H1 (cell line): ENCODE data around the gene CTIF. TPM values are rescaled to one million over a fixed set of nuclear protein-coding genes. Genes with fewer than 3 reads are reported as not detected.

Experiments
- CTCF ChIA-PET: fragments of 300-600 bp; sonication (Branson Sonifier 250); formaldehyde crosslinking; loops from one replicate; lab custom pipeline; 2021; ENCODE audit not compliant: partially characterized antibody; lab: Charles Lee
- POLR2A ChIA-PET: fragments of 300-600 bp; sonication (Branson Sonifier 250); formaldehyde crosslinking; loops from one replicate; lab custom pipeline; 2021; ENCODE audit warnings: inconsistent platforms; ENCODE audit not compliant: partially characterized antibody; lab: Charles Lee
- DNase-seq, 2 experiments: peaks; one replicate each; pipeline versions ENCODE4 v3.0.0 to v3.0.0-alpha.2; 2010 to 2022; ENCODE audit warnings: low spot score in 2 of 2, low read depth in 1 of 2, mixed read lengths in 1 of 2
- FAIRE-seq: peaks from 2 replicates; lab custom pipeline; 2011; peaks lifted over from hg19 to GRCh38; lab: Jason Lieb, UNC
- H2AFZ ChIP-seq: 2 replicates; pipeline ENCODE4 v1.8.1; 2012; ENCODE audit warnings: low read length, inconsistent platforms
- H2AK5ac ChIP-seq: 2 replicates; pipeline ENCODE4 v1.6.1; 2013; ENCODE audit warnings: low read depth, low read length
- H2BK120ac ChIP-seq: replicated peaks from 2 replicates; pipeline ENCODE3; 2013; ENCODE audit warnings: low read depth, low read length, inconsistent platforms
- H2BK12ac ChIP-seq: 2 replicates; pipeline ENCODE4 v1.6.1; 2013; ENCODE audit warnings: low read depth, low read length
- H2BK15ac ChIP-seq: 2 replicates; pipeline ENCODE4 v1.6.1; 2013; ENCODE audit warnings: low read length
- H2BK20ac ChIP-seq: 2 replicates; pipeline ENCODE4 v1.6.1; 2013; ENCODE audit warnings: low read length
- H2BK5ac ChIP-seq: 2 replicates; pipeline ENCODE4 v1.6.1; 2013; ENCODE audit warnings: low read depth, low read length
- H3K14ac ChIP-seq: 2 replicates; pipeline ENCODE4 v1.6.1; 2013; ENCODE audit warnings: inconsistent platforms; ENCODE audit not compliant: insufficient read length
- H3K18ac ChIP-seq: 2 replicates; pipeline ENCODE4 v1.6.1; 2013; ENCODE audit warnings: low read length; ENCODE audit errors: extremely low read depth
- H3K23ac ChIP-seq: 2 replicates; pipeline ENCODE4 v1.6.1; 2013; ENCODE audit warnings: inconsistent platforms; ENCODE audit not compliant: insufficient read length
- H3K23me2 ChIP-seq: 2 replicates; pipeline ENCODE4 v1.6.1; 2013; ENCODE audit warnings: low read depth, low read length
- H3K27ac ChIP-seq: 2 replicates; pipeline ENCODE4 v1.6.1; 2011; ENCODE audit warnings: low read depth, low read length, inconsistent platforms
- H3K27me3 ChIP-seq, 4 experiments: replicated peaks in 1 of 4; 1 replicate in 1 of 4; 2 replicates in 3 of 4; pipeline versions ENCODE4 v1.6.1 to v1.8.1; 2011 to 2013; ENCODE audit warnings: low read length in 3 of 4, mild to moderate bottlenecking in 3 of 4, inconsistent platforms in 2 of 4, mixed read lengths in 2 of 4, moderate library complexity in 1 of 4; ENCODE audit not compliant: control insufficient read depth in 3 of 4, insufficient read depth in 3 of 4; ENCODE audit errors: extremely low read depth in 1 of 4
- H3K36me3 ChIP-seq, 4 experiments: 2 replicates each; pipeline versions ENCODE4 v1.6.1 to v1.8.1; 2011 to 2013; ENCODE audit warnings: mild to moderate bottlenecking in 4 of 4, low read length in 3 of 4, moderate library complexity in 2 of 4, control low read depth in 1 of 4, inconsistent platforms in 1 of 4; ENCODE audit not compliant: insufficient read depth in 4 of 4, control insufficient read depth in 2 of 4
- H3K4ac ChIP-seq: replicated peaks from 2 replicates; pipeline ENCODE3; 2013; ENCODE audit warnings: low read length, low read depth, mixed read lengths, inconsistent platforms; ENCODE audit not compliant: insufficient read length
- H3K4me1 ChIP-seq, 4 experiments: replicated peaks in 1 of 4; 1 replicate in 1 of 4; 2 replicates in 3 of 4; pipeline versions ENCODE4 v1.6.1 to v1.8.1; 2011 to 2013; ENCODE audit warnings: low read length in 3 of 4, inconsistent platforms in 2 of 4, mixed read lengths in 1 of 4; ENCODE audit not compliant: insufficient read depth in 4 of 4, control insufficient read depth in 3 of 4
- H3K4me2 ChIP-seq, 2 experiments: 2 replicates each; pipeline versions ENCODE4 v1.6.1 to v1.8.1; 2011 to 2013; ENCODE audit warnings: low read depth in 2 of 2, low read length in 2 of 2, control low read depth in 1 of 2, inconsistent platforms in 1 of 2, mild to moderate bottlenecking in 1 of 2; ENCODE audit not compliant: insufficient read depth in 1 of 2
- H3K4me3 ChIP-seq, 4 experiments: fragments of 200-600, 300-600 bp in 1 of 4; sonication (generic), shearing (Covaris generic), sonication (Bioruptor Twin) in 1 of 4; 2 replicates each; pipeline versions ENCODE4 v1.5.1 to v1.8.1; 2011 to 2016; ENCODE audit warnings: low read length in 4 of 4, low read depth in 3 of 4, control low read depth in 2 of 4, inconsistent platforms in 2 of 4, mild to moderate bottlenecking in 2 of 4, mixed read lengths in 1 of 4, moderate library complexity in 1 of 4; ENCODE audit not compliant: insufficient read depth in 2 of 4; ENCODE audit errors: extremely low read depth in 1 of 4
- H3K56ac ChIP-seq: replicated peaks from 2 replicates; pipeline ENCODE3; 2013; ENCODE audit warnings: low read depth, mild to moderate bottlenecking, mixed read lengths, low read length, inconsistent platforms; ENCODE audit not compliant: insufficient read length
- H3K79me1 ChIP-seq: 2 replicates; pipeline ENCODE4 v1.6.1; 2013; ENCODE audit warnings: low read depth, low read length, control low read depth
- H3K79me2 ChIP-seq, 2 experiments: 2 replicates each; pipeline versions ENCODE4 v1.6.1 to v1.8.1; 2012 to 2013; ENCODE audit warnings: low read length in 2 of 2, mild to moderate bottlenecking in 2 of 2, inconsistent platforms in 1 of 2; ENCODE audit not compliant: insufficient read depth in 2 of 2, control insufficient read depth in 1 of 2
- H3K9ac ChIP-seq, 4 experiments: replicated peaks in 1 of 4; 1 replicate in 1 of 4; 2 replicates in 3 of 4; pipeline versions ENCODE4 v1.6.1 to v1.8.1; 2011 to 2013; ENCODE audit warnings: low read depth in 3 of 4, low read length in 3 of 4, control low read depth in 2 of 4, mild to moderate bottlenecking in 2 of 4, moderate library complexity in 2 of 4, inconsistent platforms in 1 of 4; ENCODE audit errors: extremely low read depth in 1 of 4
- H3K9me3 ChIP-seq, 2 experiments: 2 replicates each; pipeline versions ENCODE4 v1.6.1 to v1.8.1; 2012 to 2013; ENCODE audit warnings: mild to moderate bottlenecking in 2 of 2, moderate library complexity in 2 of 2, control low read depth in 1 of 2, inconsistent platforms in 1 of 2, low read depth in 1 of 2, low read length in 1 of 2, mixed read lengths in 1 of 2; ENCODE audit not compliant: insufficient read depth in 2 of 2
- H4K20me1 ChIP-seq, 2 experiments: replicated peaks in 1 of 2; 2 replicates each; pipeline versions ENCODE3 to v1.8.1; 2011 to 2013; ENCODE audit warnings: inconsistent platforms in 2 of 2, low read length in 2 of 2, mild to moderate bottlenecking in 1 of 2; ENCODE audit not compliant: insufficient read depth in 2 of 2, control insufficient read depth in 1 of 2
- H4K5ac ChIP-seq: 2 replicates; pipeline ENCODE4 v1.6.1; 2013; ENCODE audit warnings: low read length, low read depth, mixed read lengths, inconsistent platforms; ENCODE audit not compliant: insufficient read length
- H4K8ac ChIP-seq: 2 replicates; pipeline ENCODE4 v1.8.0; 2013; ENCODE audit warnings: mild to moderate bottlenecking, moderate library complexity, low read length, inconsistent platforms; ENCODE audit not compliant: insufficient read depth; ENCODE audit errors: extremely low read depth
- H4K91ac ChIP-seq: replicated peaks from 2 replicates; pipeline ENCODE3; 2013; ENCODE audit warnings: low read length, mixed read lengths, inconsistent platforms; ENCODE audit not compliant: insufficient read length
- BRCA1 ChIP-seq: IDR thresholded peaks from 2 replicates; pipeline ENCODE4 v1.6.1; 2012; ENCODE audit warnings: low read depth, low read length, improper control_type of control experiment
- CTBP2 ChIP-seq: IDR thresholded peaks from 2 replicates; pipeline ENCODE4 v1.7.0; 2011; ENCODE audit warnings: borderline replicate concordance, mild to moderate bottlenecking, moderate library complexity, mixed read lengths, low read length; ENCODE audit not compliant: insufficient read depth, insufficient read length
- EP300 ChIP-seq, 2 experiments: IDR thresholded peaks; 1 replicate in 1 of 2; 2 replicates in 1 of 2; pipeline ENCODE4 v1.6.1; 2011 to 2012; ENCODE audit warnings: low read depth in 2 of 2, low read length in 2 of 2, mild to moderate bottlenecking in 2 of 2, borderline replicate concordance in 1 of 2, inconsistent platforms in 1 of 2, moderate library complexity in 1 of 2
- JUN ChIP-seq: IDR thresholded peaks from 2 replicates; pipeline ENCODE4 v1.6.1; 2011; ENCODE audit warnings: low read depth, mild to moderate bottlenecking, improper control_type of control experiment, low read length
- MAFK ChIP-seq: IDR thresholded peaks from 2 replicates; pipeline ENCODE4 v1.6.1; 2012; ENCODE audit warnings: low read depth, mild to moderate bottlenecking, improper control_type of control experiment, low read length
- MAX ChIP-seq: IDR thresholded peaks from 2 replicates; pipeline ENCODE4 v1.6.1; 2012; ENCODE audit warnings: inconsistent platforms
- POLR2AphosphoS5 ChIP-seq: IDR thresholded peaks from 2 replicates; pipeline ENCODE4 v1.6.1; 2011; ENCODE audit warnings: low read depth, low read length
- RAD21 ChIP-seq, 2 experiments: IDR thresholded peaks in 1 of 2; conservative IDR thresholded peaks in 1 of 2; 2 replicates each; pipeline ENCODE4 v1.6.1; 2011; ENCODE audit warnings: low read depth in 2 of 2, low read length in 2 of 2, improper control_type of control experiment in 1 of 2, inconsistent platforms in 1 of 2, mild to moderate bottlenecking in 1 of 2, moderate library complexity in 1 of 2
- SAP30 ChIP-seq: fragments of 300-600 bp; sonication (generic); IDR thresholded peaks from 2 replicates; pipeline ENCODE4 v1.7.1; 2012; ENCODE audit warnings: low read length, moderate library complexity, mild to moderate bottlenecking, inconsistent platforms; ENCODE audit not compliant: insufficient read depth, insufficient replicate concordance
- USF2 ChIP-seq: IDR thresholded peaks from 2 replicates; pipeline ENCODE4 v1.6.1; 2011; ENCODE audit warnings: low read length, improper control_type of control experiment
- WGBS, 2 experiments: shearing (Covaris generic) in 1 of 2; methylation state at CpG; one replicate each; pipeline versions ENCODE4 v1.1.6 to v1.1.7; 2013 to 2015; ENCODE audit warnings: low lambda C conversion rate in 2 of 2, mixed read lengths in 2 of 2, inconsistent platforms in 1 of 2, low coverage in 1 of 2, missing lambda C conversion rate in 1 of 2; ENCODE audit not compliant: insufficient replicate concordance in 2 of 2, insufficient coverage in 1 of 2, insufficient read length in 1 of 2; ENCODE audit errors: extremely low coverage in 1 of 2, missing lambda C conversion rate in 1 of 2; 5-methylcytosine and 5-hydroxymethylcytosine counted together
- polyA plus RNA-seq, 7 experiments: library from polyadenylated mRNA; depleted of rRNA in 3 of 7; stranded (reverse) in 5 of 7; unstranded in 2 of 7; fragments of >200 nt in 5 of 7; fragments of 200-250 nt in 2 of 7; gene quantifications; 1 replicate in 5 of 7; 2 replicates in 1 of 7; 4 replicates in 1 of 7; pipeline versions ENCODE4 v1.2.1 to v1.2.3, GENCODE V29; 2011 to 2013; ENCODE audit warnings: missing spikeins in 2 of 7, mixed read lengths in 2 of 7
- total RNA-seq: library from RNA; stranded (reverse); fragmentation: NEBNext Ultra II Directional; extraction: Animal tissue kit (Norgen Biotek cat#: 25700); gene quantifications from 2 replicates; pipeline ENCODE4 v1.2.1, GENCODE V29; 2021

The CTIF gene
- total and polyA plus RNA-seq, 2 of the 8 experiments (the other 6 are each of a cell fraction or from before 2014, with no cell fraction given): 9.0 to 17.8 TPM

GRCh38 chr18:48804856-48805610, 266.2 kb downstream of the CTIF start:
- no peak overlapping the region for H3K9ac ChIP-seq
- no peak overlapping the region for H2BK15ac ChIP-seq
- no peaks in the 10 kb centered on the region for H3K79me2 ChIP-seq
- DNase-seq (no peak), FAIRE-seq (no peak)
- no peak overlapping the region for H4K91ac ChIP-seq
- H3K18ac ChIP-seq: no peak overlapping the region
- H3K4me2 ChIP-seq: no peak overlapping the region
- H4K20me1 ChIP-seq: peaks cover 2 to 4% of the 10 kb centered on the region in 2 experiments
- POLR2A ChIA-PET: no interaction called here
- H3K4me3 ChIP-seq: no peak overlapping the region
- H2BK12ac ChIP-seq: no peak overlapping the region
- no peaks in the 10 kb centered on the region for H3K79me1 ChIP-seq
- no peak overlapping the region for H3K4ac ChIP-seq
- H3K23me2 ChIP-seq: no peaks in the 10 kb centered on the region
- H2BK20ac ChIP-seq: no peak overlapping the region
- H4K5ac ChIP-seq: no peak overlapping the region
- H3K9me3 ChIP-seq: no peaks in the 10 kb centered on the region
- CTCF ChIA-PET: interaction anchor here (1.3 to 1.9 kb wide), 4 partner anchors 25 to 56 kb away, joined by 3 to 4 read pairs (median 3); no protein-coding TSS in a partner anchor
- H2AFZ ChIP-seq: no peak overlapping the region
- H2BK5ac ChIP-seq: no peak overlapping the region
- H2BK120ac ChIP-seq: no peak overlapping the region
- no peak overlapping the region for H2AK5ac ChIP-seq
- no peaks in the 10 kb centered on the region; a peak in 1 of 7 replicates for H3K27me3 ChIP-seq
- H3K23ac ChIP-seq: no peak overlapping the region
- no peaks in the 10 kb centered on the region for H3K4me1 ChIP-seq
- H3K36me3 ChIP-seq: no peaks in the 10 kb centered on the region
- 93% methylated on average over 8 of the region's 11 CpGs; no CpG with 5 or more reads in 1 of the 2 experiments for WGBS, 2 experiments
- H3K56ac ChIP-seq: no peak overlapping the region
- no peak overlapping the region for H3K14ac ChIP-seq
- no peak overlapping the region for H4K8ac ChIP-seq
- no peak overlapping the region for H3K27ac ChIP-seq
- TF ChIP-seq EP300 (IDR thresholded peaks at IDR 0.05; ENCODE audit: borderline replicate concordance in 1 of 2, low read depth in 2 of 2, low read length in 2 of 2) (no peak), USF2 (no peak), RAD21 (IDR thresholded peaks at IDR 0.05 in 1 of 2, conservative IDR thresholded peaks at IDR 0.05 in 1 of 2; ENCODE audit: low read depth in 2 of 2, low read length in 2 of 2) (no peak), JUN (no peak), CTBP2 (no peak), POLR2AphosphoS5 (no peak), SAP30 (no peak), MAX (no peak), BRCA1 (no peak), MAFK (no peak)
